Parathyroid adenoma (tissue), 2 donors: ENCODE results near the gene ITFG2.
"Not testable (repeated sequence)": the region's sequence is repeated elsewhere in the genome, so short reads cannot be mapped to it uniquely, and the experiment has no call there.

Experiments used
- H2AFZ ChIP-seq: fragments of 300-600 bp; sonication (generic); one replicate; pipeline ENCODE4 v1.7.0; 2017; ENCODE audit warnings: antibody characterized with exemption, mild to moderate bottlenecking
- H3K27ac ChIP-seq: fragments of 300-600 bp; sonication (generic); one replicate; pipeline ENCODE4 v1.7.0; 2017
- H3K27me3 ChIP-seq: fragments of 300-600 bp; sonication (generic); one replicate; pipeline ENCODE4 v1.7.0; 2017; ENCODE audit warnings: low read length; ENCODE audit not compliant: control insufficient read depth, insufficient read depth
- H3K36me3 ChIP-seq: fragments of 300-600 bp; sonication (generic); one replicate; pipeline ENCODE4 v1.7.0; 2017; ENCODE audit warnings: low read length; ENCODE audit not compliant: control insufficient read depth, insufficient read depth
- H3K4me1 ChIP-seq: fragments of 300-600 bp; sonication (generic); one replicate; pipeline ENCODE4 v1.7.0; 2017; ENCODE audit warnings: control low read depth
- H3K4me2 ChIP-seq: fragments of 300-600 bp; sonication (generic); one replicate; pipeline ENCODE4 v1.7.0; 2017; ENCODE audit warnings: low read length
- H3K4me3 ChIP-seq: fragments of 300-600 bp; sonication (generic); one replicate; pipeline ENCODE4 v1.7.0; 2017; ENCODE audit warnings: low read depth, low read length
- H3K79me2 ChIP-seq: fragments of 300-600 bp; sonication (generic); one replicate; pipeline ENCODE4 v1.7.0; 2017; ENCODE audit warnings: control low read depth
- H3K9ac ChIP-seq: fragments of 300-600 bp; sonication (generic); one replicate; pipeline ENCODE4 v1.7.0; 2017; ENCODE audit warnings: mild to moderate bottlenecking
- H3K9me3 ChIP-seq: fragments of 300-600 bp; sonication (generic); one replicate; pipeline ENCODE4 v1.7.0; 2017; ENCODE audit warnings: low read length; ENCODE audit not compliant: control insufficient read depth
- CTCF ChIP-seq: fragments of 300-600 bp; sonication (generic); IDR thresholded peaks from one replicate; pipeline ENCODE4 v1.7.0; 2017; ENCODE audit warnings: antibody characterized with exemption, mild to moderate bottlenecking
- donor health status: primary hyperparathyroidism.

Gene ITFG2

GRCh38 chr12:2858334-2858733 lies 45.9 kb downstream of the ITFG2 start:
- no peaks in the 10 kb centered on the region for H3K4me1 ChIP-seq
- H3K79me2 ChIP-seq = no peaks in the 10 kb centered on the region
- no peak overlapping the region for H3K4me3 ChIP-seq
- H3K4me2 ChIP-seq = no peak overlapping the region
- H3K36me3 ChIP-seq = no peaks in the 10 kb centered on the region
- H3K9me3 ChIP-seq = no peaks in the 10 kb centered on the region
- no peak overlapping the region for H3K27ac ChIP-seq
- no peak overlapping the region for H3K9ac ChIP-seq
- TF ChIP-seq CTCF = no peak
- H2AFZ ChIP-seq = no peak overlapping the region
- H3K27me3 ChIP-seq = no peaks in the 10 kb centered on the region

GRCh38 chr12:2858944-2859421 lies 46.5 kb downstream of the ITFG2 start:
- peak overlapping the region; percentile 29 for H3K27ac ChIP-seq
- TF ChIP-seq CTCF = no peak
- no peaks in the 10 kb centered on the region for H3K4me1 ChIP-seq
- H3K9ac ChIP-seq = no peak overlapping the region
- no peaks in the 10 kb centered on the region for H3K9me3 ChIP-seq
- H3K4me2 ChIP-seq = no peak overlapping the region
- no peaks in the 10 kb centered on the region for H3K79me2 ChIP-seq
- no peaks in the 10 kb centered on the region for H3K36me3 ChIP-seq
- H2AFZ ChIP-seq = no peak overlapping the region
- no peaks in the 10 kb centered on the region for H3K27me3 ChIP-seq
- H3K4me3 ChIP-seq = no peak overlapping the region

GRCh38 chr12:2860170-2860569 lies 47.7 kb downstream of the ITFG2 start:
- Histone ChIP-seq H3K4me2 (no peak overlapping the region), H3K27me3 (no peaks in the 10 kb centered on the region), H2AFZ (no peak overlapping the region), H3K9ac (no peak overlapping the region), H3K9me3 (no peaks in the 10 kb centered on the region), H3K4me3 (no peak overlapping the region), H3K36me3 (no peaks in the 10 kb centered on the region), H3K79me2 (no peaks in the 10 kb centered on the region), H3K27ac (no peak overlapping the region), H3K4me1 (no peaks in the 10 kb centered on the region)
- no peak for TF ChIP-seq CTCF

- H3K4me3 ChIP-seq = no peak overlapping the region
- H3K36me3 ChIP-seq = no peaks in the 10 kb centered on the region
- H3K4me2 ChIP-seq = no peak overlapping the region
- no peak overlapping the region for H3K27ac ChIP-seq
- H3K79me2 ChIP-seq = no peaks in the 10 kb centered on the region
- no peak for TF ChIP-seq CTCF
- no peak overlapping the region for H3K9ac ChIP-seq
- no peaks in the 10 kb centered on the region for H3K4me1 ChIP-seq
- no peaks in the 10 kb centered on the region for H3K27me3 ChIP-seq
- H2AFZ ChIP-seq = no peak overlapping the region
- H3K9me3 ChIP-seq = no peaks in the 10 kb centered on the region
These were observed 50.4 kb downstream of the ITFG2 start for GRCh38 chr12:2862876-2863275.

- H3K4me1 ChIP-seq, H3K36me3 ChIP-seq, H2AFZ ChIP-seq, H3K9me3 ChIP-seq, H3K4me3 ChIP-seq, H3K9ac ChIP-seq, H3K27me3 ChIP-seq, H3K4me2 ChIP-seq, H3K79me2 ChIP-seq, H3K27ac ChIP-seq: not testable (repeated sequence)
These were observed 50.9 kb downstream of the ITFG2 start for GRCh38 chr12:2863402-2863801.
